Measurements from ENCODE around the gene HOXC5.
"Not testable (repeated sequence)": the region's sequence is repeated elsewhere in the genome, so short reads cannot be mapped to it uniquely, and the experiment has no call there.

Gene HOXC5

DNA sequence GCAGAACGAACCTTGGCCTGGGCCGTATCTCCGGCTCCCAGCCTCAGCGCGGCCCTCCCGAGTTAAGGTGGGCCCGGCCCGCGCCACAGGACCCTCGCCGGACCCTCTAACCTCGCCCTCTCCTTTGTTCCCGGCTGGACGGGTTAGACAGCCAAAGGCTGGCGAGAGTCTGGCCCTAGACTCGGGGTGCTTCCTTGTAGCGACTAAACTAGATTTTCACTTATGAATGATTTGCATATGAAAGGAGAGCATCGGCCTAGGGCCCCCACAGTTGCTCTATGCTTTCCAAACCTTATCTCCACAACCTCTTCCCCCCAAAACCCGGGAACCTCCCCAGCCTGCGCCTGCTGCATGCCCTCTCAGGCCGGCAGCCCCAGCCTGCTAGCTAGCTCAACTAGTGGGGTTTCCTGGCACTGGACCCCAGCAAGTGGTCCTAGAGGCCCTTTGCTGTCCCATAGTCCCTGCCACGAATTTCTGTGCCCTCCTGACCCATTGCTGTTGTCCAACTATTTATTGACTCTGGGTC is 2.0 kb downstream of the HOXC5 start:
- FAIRE-seq (no peak), DNase-seq (ENCODE audit: insufficient read length, low spot score) (no peak)
- no peak for TF ChIP-seq POLR2A (IDR thresholded peaks at IDR 0.05; ENCODE audit: low read depth, low read length)

DNA sequence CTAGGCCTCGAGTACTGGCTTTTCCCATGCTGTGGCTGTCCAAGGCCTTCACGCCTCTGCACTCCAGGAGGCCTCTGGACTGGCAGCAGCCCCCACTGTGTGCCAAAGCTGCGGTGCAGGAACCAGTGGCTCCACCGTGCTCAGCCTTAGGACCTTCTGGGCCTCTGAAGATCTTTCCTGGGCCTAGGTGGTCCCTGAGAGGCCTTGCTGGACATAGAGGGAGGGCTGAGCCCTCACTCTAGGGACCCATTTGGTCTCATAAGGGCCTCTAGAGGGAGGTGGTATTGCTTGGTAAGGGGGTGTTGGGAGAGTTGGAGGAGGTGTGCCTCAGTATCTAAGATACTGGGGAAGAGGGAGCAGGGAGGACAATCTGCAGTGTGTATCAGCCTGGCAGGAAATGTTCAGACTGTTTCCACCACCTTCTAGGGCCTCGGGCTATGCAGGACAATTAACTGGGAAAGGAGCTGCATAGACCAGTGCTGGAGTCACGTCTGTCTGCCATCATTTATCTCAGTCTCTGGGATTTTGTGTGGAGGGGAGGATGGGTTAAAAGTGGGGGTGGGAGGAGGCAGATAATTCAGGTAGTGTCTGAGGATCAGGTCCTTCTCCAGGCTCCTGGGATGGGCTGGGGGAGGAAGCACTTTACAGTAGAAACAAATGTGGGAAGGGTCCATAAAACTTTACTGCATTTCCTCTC is 2.9 kb downstream of the HOXC5 start:
- TF ChIP-seq POLR2A (IDR thresholded peaks at IDR 0.05; ENCODE audit: low read depth, low read length), result no peak
- FAIRE-seq (no peak), DNase-seq (ENCODE audit: insufficient read length, low spot score) (no peak)

DNA sequence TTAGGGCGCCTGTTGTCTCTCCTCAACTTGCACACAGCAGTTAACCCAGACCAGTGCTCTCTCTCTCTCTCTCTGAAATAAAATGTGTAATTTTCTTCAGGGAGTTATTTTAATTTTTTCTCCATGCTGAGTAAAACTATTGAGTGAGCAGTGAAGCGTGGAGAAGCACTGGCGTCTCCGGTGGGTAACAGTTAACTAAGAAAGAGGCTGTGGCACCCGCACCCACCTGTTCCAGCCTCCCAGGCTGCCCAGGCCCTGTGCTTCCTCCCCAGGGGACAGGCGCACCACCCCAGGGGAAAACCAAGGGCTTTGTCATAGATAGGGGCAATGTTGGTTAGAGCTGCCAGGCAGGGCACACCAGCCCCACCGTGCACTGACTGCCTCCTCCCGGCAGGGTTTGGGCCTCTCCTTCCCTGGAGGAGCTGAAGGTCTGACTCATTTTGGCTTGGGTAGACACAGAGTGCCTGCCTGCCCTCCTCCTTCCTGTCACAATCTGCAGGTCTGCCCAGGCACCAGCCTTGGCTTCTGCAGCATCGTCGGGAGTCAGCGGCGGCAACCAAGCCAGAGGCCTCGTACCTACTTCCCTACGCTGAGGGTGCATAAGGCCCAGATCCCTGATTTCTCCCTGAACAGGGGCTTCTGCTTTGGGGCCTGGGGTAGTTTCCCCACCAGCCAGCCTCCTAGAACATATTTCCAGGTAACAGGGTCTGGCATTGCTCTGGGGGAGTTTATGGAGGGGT is 3.9 kb downstream of the HOXC5 start:
- peak; percentile 96 for DNase-seq (ENCODE audit: insufficient read length, low spot score)
- TF ChIP-seq POLR2A (IDR thresholded peaks at IDR 0.05; ENCODE audit: low read depth, low read length), result no peak
- FAIRE-seq, result peak; percentile 84

DNA sequence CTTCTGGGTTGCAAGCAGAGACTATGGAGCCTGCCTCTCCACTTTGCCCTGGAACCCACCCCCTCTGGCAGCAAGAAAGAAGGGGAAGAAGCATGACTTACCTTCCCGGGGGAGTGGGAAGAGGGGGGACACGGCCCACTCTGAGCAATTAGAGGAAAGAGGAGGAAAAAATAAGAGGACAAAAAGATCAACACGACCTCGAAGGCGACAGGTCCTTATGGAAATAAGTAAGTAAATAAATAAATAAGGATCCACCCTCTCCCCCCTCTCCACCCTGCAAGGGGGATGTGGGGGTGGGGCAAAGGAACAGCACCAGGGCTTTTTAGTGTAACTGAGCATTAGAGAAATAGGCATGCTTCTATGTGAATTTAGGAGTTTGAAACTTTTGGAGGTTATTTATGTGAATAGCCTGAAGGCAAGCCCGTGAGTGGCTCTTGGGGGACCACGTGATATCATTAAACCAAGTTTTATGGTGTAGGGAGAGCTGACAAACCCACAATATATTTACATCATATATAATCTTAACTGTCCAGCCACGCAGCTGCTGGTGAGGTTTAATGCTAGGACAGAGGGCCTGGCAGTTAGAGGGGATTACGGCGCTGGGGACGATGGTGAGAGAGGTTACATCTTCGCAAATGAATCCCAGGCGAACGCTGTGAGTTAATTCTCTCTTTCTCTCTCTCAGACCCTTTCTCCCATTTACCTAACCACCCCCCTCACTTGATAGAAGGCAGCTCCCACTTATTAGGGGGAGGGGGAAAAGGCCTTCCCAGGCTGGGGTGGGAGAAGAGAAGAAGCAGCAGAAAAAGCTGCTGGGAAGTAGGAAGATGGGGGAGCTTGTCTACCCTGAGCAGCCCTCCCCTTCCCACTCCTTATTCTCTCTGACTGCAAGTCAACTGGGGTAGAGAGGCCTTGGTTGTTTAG is 4.8 kb downstream of the HOXC5 start:
- TF ChIP-seq POLR2A (IDR thresholded peaks at IDR 0.05; ENCODE audit: low read depth, low read length), result no peak
- DNase-seq (ENCODE audit: insufficient read length, low spot score), result no peak
- FAIRE-seq, result no peak

DNA sequence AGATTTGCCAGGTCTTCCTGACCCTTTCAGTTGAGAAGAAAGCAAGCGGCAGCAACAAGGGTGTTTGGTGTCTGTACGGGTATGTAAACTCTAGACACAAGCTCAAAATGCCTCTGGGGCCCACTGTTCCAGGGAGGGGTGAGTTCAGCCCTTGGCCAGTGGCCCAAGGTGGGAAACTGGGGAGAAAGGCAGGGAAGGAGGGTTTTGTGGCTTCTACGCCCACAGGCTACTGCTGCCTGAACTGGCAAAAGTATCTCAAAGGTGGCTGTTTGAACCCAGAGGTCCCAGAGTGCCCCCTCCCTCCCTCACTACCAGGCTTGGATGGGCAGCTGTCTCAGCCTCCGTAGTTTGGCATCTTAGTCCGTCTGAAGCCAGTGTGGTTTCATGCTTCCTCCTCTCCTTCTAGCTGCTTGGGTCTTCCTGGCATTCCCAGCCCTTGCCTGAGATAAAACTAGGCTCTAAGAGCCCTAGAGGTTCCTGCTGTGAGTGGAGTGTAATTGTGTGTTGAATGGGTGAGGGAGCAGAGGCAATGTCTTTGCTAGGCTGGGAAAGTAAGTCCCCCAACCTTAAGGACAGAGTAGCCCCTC is 5.5 kb downstream of the HOXC5 start:
- DNase-seq (ENCODE audit: insufficient read length, low spot score), result no peak
- FAIRE-seq, result no peak
- TF ChIP-seq POLR2A (IDR thresholded peaks at IDR 0.05; ENCODE audit: low read depth, low read length), result no peak

DNA sequence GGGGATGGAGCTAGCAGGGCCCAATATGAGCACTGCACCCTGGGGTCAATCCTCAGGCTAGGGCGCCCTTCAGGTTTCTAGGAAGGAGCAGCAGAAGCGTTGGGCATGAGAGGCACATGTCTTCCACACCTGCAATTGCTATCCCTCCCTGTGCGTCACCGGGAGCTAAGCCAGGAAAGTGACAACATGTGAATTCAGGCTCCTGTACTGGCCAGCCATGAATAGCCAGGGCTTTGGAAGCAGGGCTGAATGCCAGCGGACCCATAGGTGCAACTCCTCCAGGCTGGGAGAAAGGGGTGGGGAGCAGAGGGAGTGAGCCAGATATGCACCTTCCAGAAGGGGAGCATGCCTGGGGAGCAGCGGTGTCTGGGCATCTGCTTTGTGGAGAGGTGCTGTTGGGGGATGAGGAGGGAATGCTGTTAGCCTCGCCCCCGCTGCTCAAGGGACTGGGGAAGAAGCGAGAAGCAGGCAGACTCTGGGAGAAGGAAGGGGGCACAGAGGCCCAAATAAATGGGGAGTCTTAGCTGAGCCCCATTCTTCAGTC is 6.1 kb downstream of the HOXC5 start:
- FAIRE-seq, result no peak
- no peak for TF ChIP-seq POLR2A (IDR thresholded peaks at IDR 0.05; ENCODE audit: low read depth, low read length)
- DNase-seq (ENCODE audit: insufficient read length, low spot score), result no peak

DNA sequence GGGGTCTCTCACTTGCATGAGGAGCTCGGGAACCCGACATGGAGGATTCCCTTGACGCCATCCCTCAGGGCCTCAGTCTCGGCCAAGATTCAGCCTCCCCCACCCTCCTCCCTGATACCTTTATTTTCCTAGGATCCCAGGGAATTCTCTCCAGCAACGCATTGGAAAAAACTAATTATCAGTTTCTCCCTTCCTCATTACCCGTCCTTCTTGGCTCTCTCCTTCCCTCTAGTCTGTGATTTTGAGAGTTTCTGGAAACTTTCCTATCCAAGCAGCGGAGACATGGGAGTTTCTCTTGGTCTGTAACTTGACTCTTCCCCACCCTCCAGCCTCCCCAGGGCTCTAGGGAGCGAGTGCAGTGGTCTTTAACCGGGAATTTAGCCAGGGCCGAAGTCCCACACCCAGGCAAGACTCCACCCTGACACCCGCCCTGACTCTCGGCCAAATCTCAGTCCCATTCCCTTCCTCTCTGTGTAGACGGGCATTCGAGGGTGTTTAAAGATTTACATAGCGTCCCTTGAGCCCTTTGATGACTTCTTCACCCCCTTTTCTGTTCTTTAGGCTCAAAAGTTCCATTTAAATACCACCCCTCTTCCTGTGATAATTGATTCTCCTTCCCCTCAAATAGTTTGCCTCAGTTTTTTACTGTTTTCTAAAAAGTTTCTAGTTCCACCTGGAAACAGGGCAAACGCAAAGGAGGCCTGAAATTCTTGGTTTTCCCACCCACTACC is 6.7 kb downstream of the HOXC5 start:
- FAIRE-seq, result no peak
- DNase-seq (ENCODE audit: insufficient read length, low spot score), result no peak
- TF ChIP-seq POLR2A (IDR thresholded peaks at IDR 0.05; ENCODE audit: low read depth, low read length), result no peak

DNA sequence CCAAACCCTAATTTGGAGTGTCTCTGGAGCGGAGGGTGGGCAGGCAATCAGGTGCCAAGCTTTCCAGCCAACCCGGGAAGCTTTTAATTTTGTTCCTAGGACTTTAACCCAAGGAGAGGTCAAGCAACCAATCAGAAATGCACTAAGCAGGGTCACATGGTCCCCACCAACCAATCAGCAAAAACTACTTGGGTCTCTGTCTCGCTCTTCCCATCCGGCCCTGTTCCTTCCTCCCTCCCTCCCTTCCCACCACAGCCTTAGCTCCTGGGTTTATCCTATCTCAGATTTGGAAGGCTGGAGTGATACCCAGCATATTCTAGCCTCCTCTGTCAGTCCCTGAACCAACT is 7.3 kb downstream of the HOXC5 start:
- FAIRE-seq (no peak), DNase-seq (ENCODE audit: insufficient read length, low spot score) (no peak)
- no peak for TF ChIP-seq POLR2A (IDR thresholded peaks at IDR 0.05; ENCODE audit: low read depth, low read length)

DNA sequence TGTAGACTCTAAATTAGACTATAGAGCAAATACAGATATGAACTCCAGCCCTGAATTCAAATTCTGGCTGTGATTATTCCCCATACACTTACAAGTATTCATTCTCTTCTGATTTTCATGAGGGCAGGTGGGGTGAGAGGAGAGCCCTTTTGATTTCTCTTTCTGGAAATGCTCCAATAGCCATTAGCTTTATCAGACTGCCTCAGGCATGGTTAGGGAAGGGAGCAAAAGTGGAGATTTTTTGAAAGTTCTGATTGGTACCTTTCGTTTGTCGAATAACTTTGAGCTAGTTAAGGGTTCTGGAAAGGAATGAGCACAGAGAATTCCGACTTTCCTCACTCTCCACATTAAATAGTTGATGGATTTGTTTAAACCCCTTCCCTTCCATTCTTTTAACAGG is 7.8 kb downstream of the HOXC5 start:
- no peak for TF ChIP-seq POLR2A (IDR thresholded peaks at IDR 0.05; ENCODE audit: low read depth, low read length)
- no peak for DNase-seq (ENCODE audit: insufficient read length, low spot score)
- FAIRE-seq, result no peak

DNA sequence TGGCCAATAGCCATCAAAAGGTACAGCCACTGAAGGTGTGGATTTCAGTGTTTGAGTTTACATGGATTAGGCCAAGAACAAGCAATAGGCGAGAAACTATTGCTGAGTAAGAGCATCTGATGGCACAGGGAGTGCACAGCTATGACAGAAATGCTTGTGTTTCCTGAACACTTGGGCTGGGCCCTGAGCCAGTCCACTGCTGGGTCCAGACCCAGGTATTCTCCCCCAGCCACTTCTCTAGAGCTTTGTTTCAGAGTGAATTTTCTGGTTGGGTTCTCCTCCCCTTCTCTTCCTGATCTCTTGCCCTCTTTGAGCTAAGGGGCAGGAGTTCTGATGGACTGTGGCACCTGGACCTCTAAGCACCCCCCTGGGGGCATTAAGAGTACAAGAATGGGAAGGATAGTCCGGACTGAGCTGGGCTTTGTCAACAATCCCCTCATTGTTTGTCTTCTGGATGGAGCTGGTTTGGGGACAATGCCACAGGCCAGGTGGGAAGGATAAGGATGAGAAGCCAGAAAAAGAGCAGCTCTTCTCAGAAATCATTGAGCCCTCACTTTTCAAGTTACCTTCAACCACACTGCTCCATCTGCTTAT is 8.3 kb downstream of the HOXC5 start:
- DNase-seq (ENCODE audit: insufficient read length, low spot score), result no peak
- no peak for FAIRE-seq
- TF ChIP-seq POLR2A (IDR thresholded peaks at IDR 0.05; ENCODE audit: low read depth, low read length), result no peak

DNA sequence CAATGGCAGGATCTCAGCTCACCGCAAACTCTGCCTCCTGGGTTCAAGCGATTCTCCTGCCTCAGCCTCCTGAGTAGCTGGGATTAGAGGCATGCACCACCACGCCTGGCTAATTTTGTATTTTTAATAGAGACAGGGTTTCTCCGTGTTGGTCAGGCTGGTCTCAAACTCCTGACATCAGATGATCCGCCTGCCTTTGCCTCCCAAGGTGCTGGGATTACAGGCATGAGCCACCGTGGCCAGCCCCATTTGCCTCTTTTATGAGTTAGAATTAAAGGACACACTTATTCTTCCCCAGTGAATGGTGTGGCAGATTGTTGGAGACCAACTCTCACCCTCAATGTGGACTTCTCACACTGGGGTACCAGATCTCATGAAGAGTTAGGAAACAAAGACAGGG is 9.2 kb downstream of the HOXC5 start:
- FAIRE-seq; DNase-seq (ENCODE audit: insufficient read length, low spot score): not testable (repeated sequence)

DNA sequence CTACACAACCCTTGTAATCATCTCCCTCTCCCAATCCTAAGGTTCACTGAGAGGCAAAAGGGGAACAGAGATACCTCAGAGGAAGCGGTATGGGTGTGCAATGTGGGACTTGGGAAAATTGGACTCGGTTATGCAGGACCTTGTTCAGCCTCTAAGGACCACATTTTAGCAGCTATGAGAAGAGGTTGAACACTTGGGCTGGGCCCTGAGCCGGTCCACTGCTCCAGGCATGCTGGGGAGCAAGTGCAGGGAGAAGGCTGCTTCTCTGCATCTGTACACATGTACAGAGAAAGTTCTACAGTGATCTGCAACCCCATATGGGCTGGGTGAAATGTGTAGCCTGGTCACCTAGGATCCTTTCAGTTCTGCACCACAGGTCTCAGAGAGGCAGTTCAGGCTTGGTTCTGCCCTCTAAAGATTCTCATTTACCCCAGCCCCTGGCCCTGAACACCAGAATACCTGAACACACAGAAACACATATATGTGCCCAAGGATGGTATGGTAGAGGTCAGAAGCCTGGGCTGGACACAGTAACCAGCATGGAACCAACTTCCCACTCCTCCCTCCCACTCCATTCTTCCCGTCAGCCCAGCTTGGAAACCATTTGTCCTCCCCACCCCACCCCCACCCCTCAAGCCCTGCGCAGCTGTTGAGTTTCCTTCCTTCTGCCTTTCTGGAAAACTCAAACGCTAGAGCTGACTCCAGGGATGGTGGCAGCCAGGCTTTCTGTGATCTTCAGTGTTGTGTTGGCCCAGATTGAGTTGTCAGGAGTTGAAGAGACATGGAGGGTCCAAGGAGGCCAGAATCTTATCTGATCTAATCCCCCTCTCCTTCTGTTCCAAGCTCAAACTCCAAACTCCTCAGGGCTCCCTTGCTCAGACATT is 10.4 kb downstream of the HOXC5 start:
- no peak for DNase-seq (ENCODE audit: insufficient read length, low spot score)
- FAIRE-seq, result no peak
- no peak for TF ChIP-seq POLR2A (IDR thresholded peaks at IDR 0.05; ENCODE audit: low read depth, low read length)

All from H54 (cell line).